Liver (tissue), 9 donors: ENCODE results near the gene TM9SF4. TPM values are rescaled to one million over a fixed set of nuclear protein-coding genes. Genes with fewer than 3 reads are reported as not detected.

ENCODE experiments used
- DNase-seq: peaks from one replicate; pipeline ENCODE4 v3.0.0-alpha.2; 2017; ENCODE audit warnings: low spot score
- H3K27ac ChIP-seq, 2 donors: one replicate each; pipeline ENCODE4 v1.7.0; 2013; ENCODE audit warnings: inconsistent platforms in 2 of 2, low read length in 2 of 2, control low read depth in 1 of 2, low read depth in 1 of 2, mild to moderate bottlenecking in 1 of 2
- H3K27me3 ChIP-seq, 4 donors: one replicate each; pipeline versions ENCODE4 v1.6.1 to v1.7.0; 2013; ENCODE audit warnings: low read length in 3 of 4, inconsistent platforms in 1 of 4, mild to moderate bottlenecking in 1 of 4, moderate library complexity in 1 of 4; ENCODE audit not compliant: control insufficient read depth in 4 of 4, insufficient read depth in 4 of 4
- H3K36me3 ChIP-seq, 4 donors: one replicate each; pipeline versions ENCODE4 v1.6.1 to v1.7.0; 2013; ENCODE audit warnings: low read length in 3 of 4, mild to moderate bottlenecking in 3 of 4, low read depth in 1 of 4, moderate library complexity in 1 of 4; ENCODE audit not compliant: control insufficient read depth in 4 of 4, insufficient read depth in 3 of 4
- H3K4me1 ChIP-seq, 4 donors: one replicate each; pipeline versions ENCODE4 v1.6.1 to v1.7.0; 2013; ENCODE audit warnings: low read length in 3 of 4, mild to moderate bottlenecking in 3 of 4, moderate library complexity in 1 of 4; ENCODE audit not compliant: control insufficient read depth in 4 of 4, insufficient read depth in 4 of 4
- H3K4me3 ChIP-seq, 3 donors: one replicate each; pipeline versions ENCODE4 v1.6.1 to v1.7.0; 2013; ENCODE audit warnings: low read length in 3 of 3, control low read depth in 1 of 3, low read depth in 1 of 3, mild to moderate bottlenecking in 1 of 3
- H3K9ac ChIP-seq, 2 donors: one replicate each; pipeline ENCODE4 v1.7.0; 2013; ENCODE audit warnings: low read length in 2 of 2, mild to moderate bottlenecking in 2 of 2, moderate library complexity in 2 of 2, control low read depth in 1 of 2, low read depth in 1 of 2
- H3K9me3 ChIP-seq, 4 donors: one replicate each; pipeline versions ENCODE4 v1.6.1 to v1.7.0; 2013; ENCODE audit warnings: low read length in 3 of 4; ENCODE audit not compliant: control insufficient read depth in 4 of 4
- CTCF ChIP-seq: fragments of 150-350 bp; IDR thresholded peaks from 2 replicates; pipeline ENCODE4 v1.5.1; 2017; ENCODE audit warnings: improper control_type of control experiment, low read depth, low read length; ENCODE audit not compliant: missing input control
- FOXA1 ChIP-seq: IDR thresholded peaks from 2 replicates; pipeline ENCODE4 v1.6.1; 2016; ENCODE audit warnings: antibody characterized with exemption
- FOXA2 ChIP-seq: IDR thresholded peaks from 2 replicates; pipeline ENCODE4 v1.6.1; 2016; ENCODE audit warnings: antibody characterized with exemption
- GABPA ChIP-seq, 2 donors: IDR thresholded peaks in 1 of 2; conservative IDR thresholded peaks in 1 of 2; 2 replicates each; pipeline ENCODE4 v1.6.1; 2016; ENCODE audit warnings: antibody characterized with exemption in 2 of 2, mild to moderate bottlenecking in 1 of 2, moderate library complexity in 1 of 2
- HNF4A ChIP-seq, 2 donors: conservative IDR thresholded peaks; 2 replicates each; pipeline ENCODE4 v1.6.1; 2016; ENCODE audit warnings: antibody characterized with exemption in 2 of 2, mild to moderate bottlenecking in 2 of 2
- HNF4G ChIP-seq: IDR thresholded peaks from 2 replicates; pipeline ENCODE4 v1.6.1; 2016; ENCODE audit warnings: antibody characterized with exemption
- JUND ChIP-seq, 2 donors: IDR thresholded peaks; 2 replicates each; pipeline ENCODE4 v1.6.1; 2016; ENCODE audit warnings: antibody characterized with exemption in 2 of 2
- NR2F2 ChIP-seq: IDR thresholded peaks from 2 replicates; pipeline ENCODE4 v1.6.1; 2016; ENCODE audit warnings: antibody characterized with exemption
- RAD21 ChIP-seq, 2 donors: IDR thresholded peaks; 2 replicates each; pipeline ENCODE4 v1.6.1; 2016; ENCODE audit warnings: antibody characterized with exemption in 2 of 2, mild to moderate bottlenecking in 2 of 2
- RXRA ChIP-seq, 2 donors: IDR thresholded peaks; 2 replicates each; pipeline ENCODE4 v1.6.1; 2017 to 2018; ENCODE audit warnings: antibody characterized with exemption in 2 of 2, mild to moderate bottlenecking in 1 of 2
- SP1 ChIP-seq: IDR thresholded peaks from 2 replicates; pipeline ENCODE4 v1.6.1; 2018; ENCODE audit warnings: antibody characterized with exemption, mild to moderate bottlenecking
- TAF1 ChIP-seq: conservative IDR thresholded peaks from 2 replicates; pipeline ENCODE4 v1.6.1; 2016; ENCODE audit warnings: antibody characterized with exemption, mild to moderate bottlenecking
- YY1 ChIP-seq: IDR thresholded peaks from 2 replicates; pipeline ENCODE4 v1.6.1; 2016; ENCODE audit warnings: antibody characterized with exemption, mild to moderate bottlenecking
- WGBS: extraction: QIAGEN DNeasy Blood & Tissue Kit; methylation state at CpG from one replicate; pipeline ENCODE4 v1.1.7; 2013; 5-methylcytosine and 5-hydroxymethylcytosine counted together
- polyA plus RNA-seq, 2 donors: library from polyadenylated mRNA; stranded (reverse) in 1 of 2; unstranded in 1 of 2; fragments of 200-250 nt in 1 of 2; fragments of >200 nt in 1 of 2; fragmentation: Nextera tagmentation in 1 of 2; extraction: Ambion mirVana in 1 of 2; gene quantifications; one replicate each; pipeline versions ENCODE4 v1.2.1 to v1.2.3, GENCODE V29; 2013 to 2015
- total RNA-seq, 2 donors: library from RNA; depleted of rRNA; stranded (reverse); fragments of >200 nt; gene quantifications; one replicate each; pipeline ENCODE4 v1.2.3, GENCODE V29; 2014
- TF ChIP-seq, protein P1 (sequence below): IDR thresholded peaks from 2 replicates; pipeline ENCODE4 v1.6.1; 2016; ENCODE audit warnings: antibody characterized with exemption, mild to moderate bottlenecking
- TF ChIP-seq, protein P2 (sequence below): IDR thresholded peaks from 2 replicates; pipeline ENCODE4 v1.6.1; 2016; ENCODE audit warnings: antibody characterized with exemption
- donor health status: healthy.
- donor health status: healthy.
- donor health status: healthy.
- donor health status: healthy.
- donor health status: healthy.

The TM9SF4 gene
- total and polyA plus RNA-seq, 4 donors = 15.9 to 26.2 (median 22.2) TPM

DNA sequence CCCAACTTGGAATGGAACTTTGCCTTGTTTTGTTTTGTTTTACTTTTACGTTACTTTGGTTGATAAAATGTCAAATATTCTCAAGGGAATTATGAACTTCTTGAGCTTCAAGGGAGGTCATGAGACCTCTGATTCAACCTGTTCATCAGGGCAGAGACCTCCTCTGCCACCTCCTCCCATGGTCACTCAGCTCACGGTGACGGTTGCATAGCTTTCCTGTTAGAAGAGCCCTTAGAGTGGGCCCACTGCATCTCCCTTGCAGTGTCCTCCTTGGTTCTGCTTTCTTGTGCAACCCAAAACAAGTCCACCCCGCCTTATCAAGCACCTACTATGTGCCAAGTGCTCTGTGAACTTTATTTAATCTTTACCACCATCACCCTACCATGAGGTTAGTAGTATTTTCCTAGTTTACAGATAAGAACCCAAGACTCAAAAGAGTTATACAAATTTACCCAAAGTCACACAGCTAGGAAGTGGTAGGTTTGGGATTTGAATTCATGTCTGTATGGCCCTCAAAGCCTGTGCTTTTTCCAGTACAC lies 15.5 kb downstream of the TM9SF4 start:
- Histone ChIP-seq H3K27me3 (no peaks in the 10 kb centered on the region), H3K4me1 (peaks cover 0 to 9% (median 8%) of the 10 kb centered on the region in 4 donors), H3K9me3 (no peaks in the 10 kb centered on the region), H3K9ac (no peak overlapping the region), H3K27ac (no peak overlapping the region), H3K36me3 (peaks cover 0 to 4% (median 0%) of the 10 kb centered on the region in 4 donors), H3K4me3 (no peak overlapping the region)
- no peak for DNase-seq
- TF ChIP-seq FOXA1 = no peak
- TF ChIP-seq CTCF = no peak
- TF ChIP-seq RAD21 (IDR thresholded peaks at IDR 0.05) = no peak
- TF ChIP-seq, protein P1, sequence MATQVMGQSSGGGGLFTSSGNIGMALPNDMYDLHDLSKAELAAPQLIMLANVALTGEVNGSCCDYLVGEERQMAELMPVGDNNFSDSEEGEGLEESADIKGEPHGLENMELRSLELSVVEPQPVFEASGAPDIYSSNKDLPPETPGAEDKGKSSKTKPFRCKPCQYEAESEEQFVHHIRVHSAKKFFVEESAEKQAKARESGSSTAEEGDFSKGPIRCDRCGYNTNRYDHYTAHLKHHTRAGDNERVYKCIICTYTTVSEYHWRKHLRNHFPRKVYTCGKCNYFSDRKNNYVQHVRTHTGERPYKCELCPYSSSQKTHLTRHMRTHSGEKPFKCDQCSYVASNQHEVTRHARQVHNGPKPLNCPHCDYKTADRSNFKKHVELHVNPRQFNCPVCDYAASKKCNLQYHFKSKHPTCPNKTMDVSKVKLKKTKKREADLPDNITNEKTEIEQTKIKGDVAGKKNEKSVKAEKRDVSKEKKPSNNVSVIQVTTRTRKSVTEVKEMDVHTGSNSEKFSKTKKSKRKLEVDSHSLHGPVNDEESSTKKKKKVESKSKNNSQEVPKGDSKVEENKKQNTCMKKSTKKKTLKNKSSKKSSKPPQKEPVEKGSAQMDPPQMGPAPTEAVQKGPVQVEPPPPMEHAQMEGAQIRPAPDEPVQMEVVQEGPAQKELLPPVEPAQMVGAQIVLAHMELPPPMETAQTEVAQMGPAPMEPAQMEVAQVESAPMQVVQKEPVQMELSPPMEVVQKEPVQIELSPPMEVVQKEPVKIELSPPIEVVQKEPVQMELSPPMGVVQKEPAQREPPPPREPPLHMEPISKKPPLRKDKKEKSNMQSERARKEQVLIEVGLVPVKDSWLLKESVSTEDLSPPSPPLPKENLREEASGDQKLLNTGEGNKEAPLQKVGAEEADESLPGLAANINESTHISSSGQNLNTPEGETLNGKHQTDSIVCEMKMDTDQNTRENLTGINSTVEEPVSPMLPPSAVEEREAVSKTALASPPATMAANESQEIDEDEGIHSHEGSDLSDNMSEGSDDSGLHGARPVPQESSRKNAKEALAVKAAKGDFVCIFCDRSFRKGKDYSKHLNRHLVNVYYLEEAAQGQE = no peak
- no peak for TF ChIP-seq GABPA (IDR thresholded peaks at IDR 0.05 in 1 of 2, conservative IDR thresholded peaks at IDR 0.05 in 1 of 2)
- no peak for TF ChIP-seq TAF1
- no peak for TF ChIP-seq YY1
- no peak for TF ChIP-seq SP1
- TF ChIP-seq NR2F2 = no peak
- no peak for TF ChIP-seq HNF4A (conservative IDR thresholded peaks at IDR 0.05)
- TF ChIP-seq JUND (IDR thresholded peaks at IDR 0.05) = no peak
- TF ChIP-seq HNF4G = no peak
- no peak for TF ChIP-seq RXRA (IDR thresholded peaks at IDR 0.05)
- TF ChIP-seq, protein P2, sequence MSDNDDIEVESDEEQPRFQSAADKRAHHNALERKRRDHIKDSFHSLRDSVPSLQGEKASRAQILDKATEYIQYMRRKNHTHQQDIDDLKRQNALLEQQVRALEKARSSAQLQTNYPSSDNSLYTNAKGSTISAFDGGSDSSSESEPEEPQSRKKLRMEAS = no peak
- 94% methylated on average over 4 of the region's 4 CpGs for WGBS

GRCh38 chr20:32125506-32125905 lies 16.0 kb downstream of the TM9SF4 start:
- Histone ChIP-seq H3K4me3 (no peak overlapping the region), H3K4me1 (peaks cover 0 to 9% (median 8%) of the 10 kb centered on the region in 4 donors), H3K27ac (no peak overlapping the region), H3K9me3 (no peaks in the 10 kb centered on the region), H3K36me3 (peaks cover 0 to 4% (median 0%) of the 10 kb centered on the region in 4 donors), H3K27me3 (no peaks in the 10 kb centered on the region), H3K9ac (no peak overlapping the region)
- DNase-seq = no peak
- WGBS = 98% methylated on average over 5 of the region's 5 CpGs
- TF ChIP-seq JUND (IDR thresholded peaks at IDR 0.05) (no peak), RAD21 (IDR thresholded peaks at IDR 0.05) (no peak), SP1 (no peak), YY1 (no peak), HNF4G (no peak), CTCF (no peak), FOXA2 (no peak), RXRA (IDR thresholded peaks at IDR 0.05) (no peak), GABPA (IDR thresholded peaks at IDR 0.05 in 1 of 2, conservative IDR thresholded peaks at IDR 0.05 in 1 of 2) (no peak)
- TF ChIP-seq, protein P1 = no peak
